SK-N-SH treated with all-trans-retinoic acid at 6 μM for 48 hours (cell line): ENCODE results near the gene PTPRD.

ENCODE experiments used
- CREB5 ChIP-seq: fragments of 250-450 bp; sonication (Bioruptor Pico); IDR thresholded peaks from 2 replicates; pipeline ENCODE4 v1.5.1; 2020; ENCODE audit warnings: low read depth, mild to moderate bottlenecking, moderate library complexity
- CSDC2 ChIP-seq: fragments of 250-450 bp; sonication (Bioruptor Pico); IDR thresholded peaks from 2 replicates; pipeline ENCODE4 v1.5.0; 2020; ENCODE audit warnings: mild to moderate bottlenecking, moderate library complexity
- CSRNP3 ChIP-seq: fragments of 250-450 bp; sonication (Bioruptor Pico); IDR thresholded peaks from 2 replicates; pipeline ENCODE4 v1.5.1; 2021; ENCODE audit warnings: mild to moderate bottlenecking, moderate library complexity
- ISL1 ChIP-seq: fragments of 250-450 bp; sonication (Bioruptor Pico); IDR thresholded peaks from 2 replicates; pipeline ENCODE4 v2.1.2; 2022; ENCODE audit warnings: mild to moderate bottlenecking, moderate library complexity
- PATZ1 ChIP-seq: fragments of 250-450 bp; sonication (Bioruptor Pico); IDR thresholded peaks from 2 replicates; pipeline ENCODE4 v1.8.0; 2020; ENCODE audit warnings: mild to moderate bottlenecking, moderate library complexity, borderline replicate concordance
- PPARA ChIP-seq: fragments of 250-450 bp; sonication (Bioruptor Pico); IDR thresholded peaks from 2 replicates; pipeline ENCODE4 v1.5.0; 2020; ENCODE audit warnings: mild to moderate bottlenecking, borderline replicate concordance
- RARB ChIP-seq: fragments of 250-450 bp; sonication (Bioruptor Pico); IDR thresholded peaks from 2 replicates; pipeline ENCODE4 v1.8.0; 2021; ENCODE audit warnings: mild to moderate bottlenecking, moderate library complexity
- SNAI2 ChIP-seq: fragments of 250-450 bp; sonication (Bioruptor Pico); IDR thresholded peaks from 2 replicates; pipeline ENCODE4 v1.5.0; 2020; ENCODE audit warnings: mild to moderate bottlenecking, moderate library complexity
- TOX ChIP-seq: fragments of 250-450 bp; sonication (Bioruptor Pico); IDR thresholded peaks from 2 replicates; pipeline ENCODE4 v1.8.0; 2021; ENCODE audit warnings: mild to moderate bottlenecking, moderate library complexity, borderline replicate concordance
- TSHZ2 ChIP-seq: fragments of 250-450 bp; sonication (Bioruptor Pico); IDR thresholded peaks from 2 replicates; pipeline ENCODE4 v1.5.0; 2020; ENCODE audit warnings: mild to moderate bottlenecking, moderate library complexity
- ZFP3 ChIP-seq: fragments of 250-450 bp; sonication (Bioruptor Pico); IDR thresholded peaks from 2 replicates; pipeline ENCODE4 v1.5.0; 2020; ENCODE audit warnings: mild to moderate bottlenecking, moderate library complexity
- ZFP30 ChIP-seq: fragments of 450-650 bp; formaldehyde crosslinking; IDR thresholded peaks from 2 replicates; pipeline ENCODE4 v1.5.0; 2022; ENCODE audit warnings: mild to moderate bottlenecking, moderate library complexity
- ZNF70 ChIP-seq: fragments of 450-650 bp; formaldehyde crosslinking; IDR thresholded peaks from 2 replicates; pipeline ENCODE4 v1.5.0; 2020; ENCODE audit warnings: mild to moderate bottlenecking, moderate library complexity

GRCh38 chr9:10168241-10168640 is 444.6 kb downstream of the PTPRD start:
- TF ChIP-seq CSDC2, result no peak
- no peak for TF ChIP-seq PATZ1
- no peak for TF ChIP-seq ISL1 (CRISPR knock-in tag)
- TF ChIP-seq PPARA (CRISPR knock-in tag), result no peak
- no peak for TF ChIP-seq CREB5 (CRISPR knock-in tag)
- TF ChIP-seq RARB (CRISPR knock-in tag), result no peak
- no peak for TF ChIP-seq CSRNP3 (CRISPR knock-in tag)
- no peak for TF ChIP-seq TSHZ2
- no peak for TF ChIP-seq ZFP3 (CRISPR knock-in tag)
- TF ChIP-seq ZNF70 (CRISPR knock-in tag), result no peak
- no peak for TF ChIP-seq SNAI2 (CRISPR knock-in tag)
- no peak for TF ChIP-seq TOX (CRISPR knock-in tag)
- TF ChIP-seq ZFP30 (CRISPR knock-in tag), result no peak
